Gastroesophageal sphincter (tissue), 3 donors: ENCODE measurements around the gene EXO1.

ENCODE experiments used
- POLR2A ChIP-seq, 2 donors: fragments of 450-650 bp; IDR thresholded peaks; one replicate each; pipeline ENCODE4 v1.6.1; 2017; ENCODE audit warnings: antibody characterized with exemption in 2 of 2, mild to moderate bottlenecking in 2 of 2, moderate library complexity in 1 of 2
- TF ChIP-seq, protein P1 (sequence below), 4 experiments: fragments of 200-600 bp in 2 of 4; fragments of 450-650 bp in 2 of 4; sonication (generic) in 1 of 4; IDR thresholded peaks; one replicate each; pipeline ENCODE4 v1.5.1; 2017 to 2019; ENCODE audit warnings: antibody characterized with exemption in 4 of 4, mild to moderate bottlenecking in 2 of 4, moderate library complexity in 2 of 4

DNA sequence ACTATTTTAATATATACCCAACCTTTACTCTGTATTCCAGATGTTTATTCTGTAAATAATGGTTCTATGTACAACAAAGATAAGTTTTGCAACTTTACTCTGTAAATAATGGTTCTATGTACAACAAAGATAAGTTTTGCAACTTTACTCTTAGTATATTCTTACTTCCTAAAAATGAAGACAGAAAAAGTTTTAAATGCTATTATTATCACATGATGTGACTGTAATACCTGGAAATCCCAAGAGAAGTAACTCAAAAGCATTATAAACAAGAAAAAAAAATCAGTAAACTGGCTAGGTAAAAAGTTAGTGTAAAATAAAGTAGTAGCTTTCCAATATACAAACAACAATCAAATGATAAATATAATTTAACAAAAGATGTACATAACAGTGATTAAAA is 18.5 kb upstream of the EXO1 start:
- TF ChIP-seq, protein P1, sequence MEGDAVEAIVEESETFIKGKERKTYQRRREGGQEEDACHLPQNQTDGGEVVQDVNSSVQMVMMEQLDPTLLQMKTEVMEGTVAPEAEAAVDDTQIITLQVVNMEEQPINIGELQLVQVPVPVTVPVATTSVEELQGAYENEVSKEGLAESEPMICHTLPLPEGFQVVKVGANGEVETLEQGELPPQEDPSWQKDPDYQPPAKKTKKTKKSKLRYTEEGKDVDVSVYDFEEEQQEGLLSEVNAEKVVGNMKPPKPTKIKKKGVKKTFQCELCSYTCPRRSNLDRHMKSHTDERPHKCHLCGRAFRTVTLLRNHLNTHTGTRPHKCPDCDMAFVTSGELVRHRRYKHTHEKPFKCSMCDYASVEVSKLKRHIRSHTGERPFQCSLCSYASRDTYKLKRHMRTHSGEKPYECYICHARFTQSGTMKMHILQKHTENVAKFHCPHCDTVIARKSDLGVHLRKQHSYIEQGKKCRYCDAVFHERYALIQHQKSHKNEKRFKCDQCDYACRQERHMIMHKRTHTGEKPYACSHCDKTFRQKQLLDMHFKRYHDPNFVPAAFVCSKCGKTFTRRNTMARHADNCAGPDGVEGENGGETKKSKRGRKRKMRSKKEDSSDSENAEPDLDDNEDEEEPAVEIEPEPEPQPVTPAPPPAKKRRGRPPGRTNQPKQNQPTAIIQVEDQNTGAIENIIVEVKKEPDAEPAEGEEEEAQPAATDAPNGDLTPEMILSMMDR (IDR thresholded peaks at IDR 0.05), result no peak
- no peak for TF ChIP-seq POLR2A (IDR thresholded peaks at IDR 0.05)
